HEK293T (cell line): ENCODE data around the gene ALCAM.

Experiments used
- ARNT ChIP-seq: fragments of 450-650 bp; IDR thresholded peaks from 2 replicates; pipeline ENCODE4 v1.6.1; 2017; ENCODE audit warnings: mild to moderate bottlenecking
- ELF4 ChIP-seq: fragments of 450-650 bp; IDR thresholded peaks from 2 replicates; pipeline ENCODE4 v1.6.1; 2017; ENCODE audit warnings: antibody characterized with exemption
- FOXA1 ChIP-seq: fragments of 450-650 bp; IDR thresholded peaks from 2 replicates; pipeline ENCODE4 v1.6.1; 2016; ENCODE audit warnings: mild to moderate bottlenecking
- L3MBTL2 ChIP-seq: fragments of 450-650 bp; conservative IDR thresholded peaks from 2 replicates; pipeline ENCODE4 v1.6.1; 2016; ENCODE audit warnings: mild to moderate bottlenecking
- NFRKB ChIP-seq: fragments of 450-650 bp; IDR thresholded peaks from 2 replicates; pipeline ENCODE4 v1.6.1; 2016; ENCODE audit warnings: mild to moderate bottlenecking, moderate library complexity
- SP1 ChIP-seq: fragments of 450-650 bp; IDR thresholded peaks from 2 replicates; pipeline ENCODE4 v1.6.1; 2017
- TARDBP ChIP-seq: fragments of 450-650 bp; IDR thresholded peaks from 2 replicates; pipeline ENCODE4 v1.6.1; 2016
- ZNF384 ChIP-seq: fragments of 450-650 bp; IDR thresholded peaks from 2 replicates; pipeline ENCODE4 v1.6.1; 2016

DNA sequence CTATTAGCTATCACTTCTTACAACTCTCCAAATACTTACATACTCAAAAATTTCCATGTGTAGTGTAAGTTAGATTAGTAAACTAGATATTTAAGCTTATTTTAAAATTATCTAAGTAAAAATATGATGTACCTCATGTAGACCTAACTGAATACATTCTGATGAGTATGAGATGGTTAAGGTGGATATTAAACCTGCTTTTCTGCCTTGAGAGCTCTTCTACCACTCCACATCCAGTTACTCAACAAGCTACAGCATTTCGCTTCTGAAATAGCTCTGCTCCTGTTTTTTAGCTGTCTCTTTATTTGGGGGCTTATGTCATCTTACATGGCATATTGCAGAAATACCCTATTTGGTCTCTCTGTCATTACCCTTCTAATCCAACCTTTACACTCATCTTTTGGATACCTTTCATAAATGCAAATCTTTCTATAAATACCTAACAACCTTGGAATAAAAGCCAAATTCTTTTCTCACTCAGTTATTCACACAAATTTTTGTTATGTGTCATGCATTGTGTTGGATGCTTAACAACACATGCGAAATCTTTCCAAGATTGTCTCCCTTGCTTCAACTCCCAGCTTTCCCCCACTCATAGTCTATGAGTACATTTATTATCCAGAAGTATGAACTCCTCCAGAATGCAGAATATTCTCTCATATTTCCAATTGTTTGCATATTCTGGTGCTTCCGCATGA lies 92.0 kb downstream of the ALCAM start:
- TF ChIP-seq ARNT = no peak
- TF ChIP-seq ZNF384 = no peak
- no peak for TF ChIP-seq TARDBP
- no peak for TF ChIP-seq FOXA1
- no peak for TF ChIP-seq NFRKB
- TF ChIP-seq ELF4 = no peak
- TF ChIP-seq SP1 = no peak
- no peak for TF ChIP-seq L3MBTL2
